ENCODE data around the gene FGF12. TPM values are rescaled to one million over a fixed set of nuclear protein-coding genes. Genes with fewer than 3 reads are reported as not detected.

The FGF12 gene
- total and polyA plus RNA-seq, 2 donors (not counting 1 experiment from before 2014, with no cell fraction given): 0.03 TPM; not detected in 1

GRCh38 chr3:192296845-192297244, 430.5 kb downstream of the FGF12 start:
- intact Hi-C loops (cut with micrococcal nuclease): no loop called here
- CTCF ChIA-PET: no interaction called here
- 100% methylated on average over 1 of the region's 4 CpGs for WGBS (ENCODE audit: insufficient coverage)

GRCh38 chr3:192284443-192285072, 442.8 kb downstream of the FGF12 start:
- no peak for TF ChIP-seq EZH2 (IDR thresholded peaks at IDR 0.05; ENCODE audit: borderline replicate concordance, insufficient read depth, low read depth, low read length, poor library complexity, severe bottlenecking)
- no peak for TF ChIP-seq CTCF (IDR thresholded peaks at IDR 0.05)
- Mint-ChIP-seq H3K4me3 (no peak overlapping the region), H3K27me3 (peaks cover 7% of the 10 kb centered on the region), H3K9me3 (ENCODE audit: insufficient read depth) (no peaks in the 10 kb centered on the region), H3K27ac (no peak overlapping the region), H3K4me1 (no peaks in the 10 kb centered on the region)
- Histone ChIP-seq H3K9ac (ENCODE audit: low read length) (no peak overlapping the region), H3K79me2 (ENCODE audit: control insufficient read depth, insufficient read depth, low read length) (no peaks in the 10 kb centered on the region), H4K20me1 (ENCODE audit: control insufficient read depth, insufficient read depth, low read length, poor library complexity, severe bottlenecking) (no peaks in the 10 kb centered on the region), H2AFZ (ENCODE audit: insufficient read depth, low read depth, low read length, poor library complexity, severe bottlenecking) (no peak overlapping the region), H3K4me3 (ENCODE audit: control extremely low read depth in 1 of 5, extremely low read depth in 1 of 5, insufficient read depth in 1 of 5, low read depth in 2 of 5, low read length in 4 of 5) (no peak overlapping the region), H3K4me2 (replicated peaks; ENCODE audit: low read depth, low read length, poor library complexity, severe bottlenecking) (no peak overlapping the region), H3K36me3 (replicated peaks in 1 of 2; ENCODE audit: control extremely low read depth in 1 of 2, control insufficient read depth in 1 of 2, extremely low read depth in 1 of 2, insufficient read depth in 2 of 2, low read length in 1 of 2) (no peaks in the 10 kb centered on the region), H3K4me1 (ENCODE audit: control insufficient read depth in 2 of 2, insufficient read depth in 2 of 2, low read length in 2 of 2) (no peaks in the 10 kb centered on the region), H3K27ac (ENCODE audit: low read length in 2 of 2) (no peak overlapping the region), H3K9me3 (ENCODE audit: control extremely low read depth in 1 of 3, control insufficient read depth in 2 of 3, insufficient read depth in 1 of 3, low read length in 2 of 3) (no peaks in the 10 kb centered on the region), H3K27me3 (replicated peaks in 1 of 4; ENCODE audit: control extremely low read depth in 1 of 4, control insufficient read depth in 3 of 4, insufficient read depth in 4 of 4, low read length in 3 of 4) (no peaks in the 10 kb centered on the region)
- intact Hi-C loops (cut with micrococcal nuclease): no loop called here
- CTCF ChIA-PET: no interaction called here
- no peak for DNase-seq
- WGBS (ENCODE audit: insufficient coverage): no CpG with 5 or more reads among the region's 2 CpGs
- POLR2A ChIA-PET: no interaction called here
- no peak for ATAC-seq (ENCODE audit: low read depth)

More at GRCh38 chr3:192296845-192297244, 430.5 kb downstream of the FGF12 start:
- ATAC-seq (ENCODE audit: low read depth): no peak
- no peaks in the 10 kb centered on the region for H3K9me3 ChIP-seq (ENCODE audit: control extremely low read depth in 1 of 3, control insufficient read depth in 2 of 3, insufficient read depth in 1 of 3, low read length in 2 of 3)
- no peaks in the 10 kb centered on the region for H3K79me2 ChIP-seq (ENCODE audit: control insufficient read depth, insufficient read depth, low read length)
- no peaks in the 10 kb centered on the region for H3K4me1 ChIP-seq (ENCODE audit: control insufficient read depth in 2 of 2, insufficient read depth in 2 of 2, low read length in 2 of 2)
- H2AFZ ChIP-seq (ENCODE audit: insufficient read depth, low read depth, low read length, poor library complexity, severe bottlenecking): no peak overlapping the region
- Mint-ChIP-seq H3K4me1 (no peaks in the 10 kb centered on the region), H3K27ac (no peak overlapping the region), H3K4me3 (no peak overlapping the region), H3K9me3 (ENCODE audit: insufficient read depth) (no peaks in the 10 kb centered on the region), H3K27me3 (peaks cover 3% of the 10 kb centered on the region)
- H4K20me1 ChIP-seq (ENCODE audit: control insufficient read depth, insufficient read depth, low read length, poor library complexity, severe bottlenecking): no peaks in the 10 kb centered on the region
- H3K36me3 ChIP-seq (replicated peaks in 1 of 2; ENCODE audit: control extremely low read depth in 1 of 2, control insufficient read depth in 1 of 2, extremely low read depth in 1 of 2, insufficient read depth in 2 of 2, low read length in 1 of 2): no peaks in the 10 kb centered on the region
- no peak overlapping the region for H3K9ac ChIP-seq (ENCODE audit: low read length)
- TF ChIP-seq CTCF (IDR thresholded peaks at IDR 0.05) (no peak), EZH2 (IDR thresholded peaks at IDR 0.05; ENCODE audit: borderline replicate concordance, insufficient read depth, low read depth, low read length, poor library complexity, severe bottlenecking) (no peak)
- no peaks in the 10 kb centered on the region for H3K27me3 ChIP-seq (replicated peaks in 1 of 4; ENCODE audit: control extremely low read depth in 1 of 4, control insufficient read depth in 3 of 4, insufficient read depth in 4 of 4, low read length in 3 of 4)
- POLR2A ChIA-PET: no interaction called here
- no peak for DNase-seq
- no peak overlapping the region for H3K27ac ChIP-seq (ENCODE audit: low read length in 2 of 2)
- H3K4me2 ChIP-seq (replicated peaks; ENCODE audit: low read depth, low read length, poor library complexity, severe bottlenecking): no peak overlapping the region
- no peak overlapping the region for H3K4me3 ChIP-seq (ENCODE audit: control extremely low read depth in 1 of 5, extremely low read depth in 1 of 5, insufficient read depth in 1 of 5, low read depth in 2 of 5, low read length in 4 of 5)
